Ascending aorta (tissue), 2 donors: ENCODE measurements around the gene EN2. TPM values are rescaled to one million over a fixed set of nuclear protein-coding genes. Genes with fewer than 3 reads are reported as not detected.

Experiments used
- DNase-seq, 2 donors: peaks; one replicate each; pipeline ENCODE4 v3.0.0-alpha.2; 2019; ENCODE audit warnings: low spot score in 2 of 2
- H3K27ac ChIP-seq, 2 donors: fragments of 200-600 bp; sonication (generic); one replicate each; pipeline ENCODE4 v1.5.1; 2016 to 2017; ENCODE audit warnings: mild to moderate bottlenecking in 1 of 2
- H3K27me3 ChIP-seq: fragments of 200-600 bp; sonication (generic); one replicate; pipeline ENCODE4 v1.5.1; 2017
- H3K36me3 ChIP-seq, 2 donors: fragments of 200-600 bp; sonication (generic); one replicate each; pipeline ENCODE4 v1.5.1; 2016
- H3K4me1 ChIP-seq, 2 donors: fragments of 200-600 bp; sonication (generic); one replicate each; pipeline ENCODE4 v1.5.1; 2016 to 2017; ENCODE audit warnings: mild to moderate bottlenecking in 1 of 2
- H3K4me3 ChIP-seq, 2 donors: fragments of 200-600 bp; sonication (generic); one replicate each; pipeline ENCODE4 v1.5.1; 2016 to 2017; ENCODE audit warnings: mild to moderate bottlenecking in 1 of 2
- H3K9me3 ChIP-seq, 2 donors: fragments of 200-600 bp; sonication (generic); one replicate each; pipeline ENCODE4 v1.5.1; 2016
- intact Hi-C: fragments of 100-400 bp; cut with DNase I; formaldehyde crosslinking; loops from one replicate; pipeline ENCODE4 v1.15.1; 2023
- total RNA-seq: library from RNA; depleted of rRNA; stranded (reverse); fragments of >200 nt; gene quantifications from one replicate; pipeline ENCODE4 v1.1.0, GENCODE V29; 2016
- TF ChIP-seq, protein P1 (sequence below), 3 experiments: fragments of 200-600 bp in 2 of 3; fragments of 450-650 bp in 1 of 3; sonication (generic) in 2 of 3; IDR thresholded peaks; one replicate each; pipeline ENCODE4 v1.5.1; 2016 to 2019; ENCODE audit warnings: antibody characterized with exemption in 3 of 3, mild to moderate bottlenecking in 1 of 3, moderate library complexity in 1 of 3

The EN2 gene
- total RNA-seq, 1 donor from 2014 or later = not detected

DNA sequence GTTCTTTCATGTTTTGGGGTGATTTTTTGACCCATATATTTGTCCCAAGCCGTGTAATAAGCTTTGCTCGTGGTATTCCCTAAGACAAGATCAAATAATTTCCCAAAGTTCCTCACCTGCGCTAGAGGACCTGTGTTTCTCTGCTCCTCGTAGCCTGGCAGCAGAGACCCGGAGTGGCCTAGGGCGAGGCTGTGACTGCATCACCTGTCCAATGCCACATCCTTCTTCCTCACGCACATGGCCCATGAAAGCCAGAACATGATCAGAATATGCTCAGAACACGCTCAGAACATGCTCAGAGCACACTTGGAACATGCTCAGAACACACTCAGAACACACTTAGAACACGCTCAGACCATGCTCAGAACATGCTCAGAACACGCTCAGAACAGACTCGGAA is 23.8 kb downstream of the EN2 start:
- Histone ChIP-seq H3K27ac (no peak overlapping the region), H3K27me3 (no peaks in the 10 kb centered on the region)
- peak in 1 of 2 donors; percentile 35 for DNase-seq

GRCh38 chr7:155482511-155483183 is 24.7 kb downstream of the EN2 start:
- Histone ChIP-seq H3K27me3 (no peaks in the 10 kb centered on the region), H3K4me3 (no peak overlapping the region), H3K9me3 (no peaks in the 10 kb centered on the region), H3K27ac (no peak overlapping the region), H3K4me1 (no peaks in the 10 kb centered on the region), H3K36me3 (no peaks in the 10 kb centered on the region)
- TF ChIP-seq, protein P1, sequence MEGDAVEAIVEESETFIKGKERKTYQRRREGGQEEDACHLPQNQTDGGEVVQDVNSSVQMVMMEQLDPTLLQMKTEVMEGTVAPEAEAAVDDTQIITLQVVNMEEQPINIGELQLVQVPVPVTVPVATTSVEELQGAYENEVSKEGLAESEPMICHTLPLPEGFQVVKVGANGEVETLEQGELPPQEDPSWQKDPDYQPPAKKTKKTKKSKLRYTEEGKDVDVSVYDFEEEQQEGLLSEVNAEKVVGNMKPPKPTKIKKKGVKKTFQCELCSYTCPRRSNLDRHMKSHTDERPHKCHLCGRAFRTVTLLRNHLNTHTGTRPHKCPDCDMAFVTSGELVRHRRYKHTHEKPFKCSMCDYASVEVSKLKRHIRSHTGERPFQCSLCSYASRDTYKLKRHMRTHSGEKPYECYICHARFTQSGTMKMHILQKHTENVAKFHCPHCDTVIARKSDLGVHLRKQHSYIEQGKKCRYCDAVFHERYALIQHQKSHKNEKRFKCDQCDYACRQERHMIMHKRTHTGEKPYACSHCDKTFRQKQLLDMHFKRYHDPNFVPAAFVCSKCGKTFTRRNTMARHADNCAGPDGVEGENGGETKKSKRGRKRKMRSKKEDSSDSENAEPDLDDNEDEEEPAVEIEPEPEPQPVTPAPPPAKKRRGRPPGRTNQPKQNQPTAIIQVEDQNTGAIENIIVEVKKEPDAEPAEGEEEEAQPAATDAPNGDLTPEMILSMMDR (IDR thresholded peaks at IDR 0.05) = no peak
- peak in 1 of 2 donors; percentile 40 for DNase-seq
- intact Hi-C loops = no loop called here

More for the DNA sequence above, 23.8 kb downstream of the EN2 start:
- no peaks in the 10 kb centered on the region for H3K9me3 ChIP-seq
- no peaks in the 10 kb centered on the region for H3K4me1 ChIP-seq
- intact Hi-C loops = no loop called here
- H3K36me3 ChIP-seq = no peaks in the 10 kb centered on the region
- TF ChIP-seq, protein P1 (IDR thresholded peaks at IDR 0.05) = no peak
- no peak overlapping the region for H3K4me3 ChIP-seq

DNA sequence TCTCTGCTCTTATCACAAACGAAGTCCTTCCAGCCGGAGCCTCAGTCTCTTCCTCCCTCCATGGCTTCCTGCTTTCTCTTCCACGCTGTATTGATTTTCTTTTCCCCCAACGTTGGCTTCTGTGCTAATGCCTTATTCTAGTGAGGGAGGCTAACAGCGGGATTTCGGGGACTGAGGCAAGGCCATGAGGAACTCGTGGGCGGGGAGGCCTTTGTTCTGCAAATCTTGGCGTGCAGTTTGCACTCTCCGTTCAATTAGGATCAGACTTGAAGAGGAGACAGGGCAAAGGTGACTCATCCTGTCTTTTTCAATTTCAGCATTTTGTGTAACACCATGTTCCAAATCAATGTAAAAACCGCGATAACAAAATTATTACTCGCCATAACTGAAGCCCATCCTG is 25.3 kb downstream of the EN2 start:
- H3K27me3 ChIP-seq = no peaks in the 10 kb centered on the region
- H3K36me3 ChIP-seq = no peaks in the 10 kb centered on the region
- TF ChIP-seq, protein P1 (IDR thresholded peaks at IDR 0.05) = no peak
- peak in 1 of 2 donors; percentile 2 for DNase-seq
- intact Hi-C loops = no loop called here
- H3K9me3 ChIP-seq = no peaks in the 10 kb centered on the region
- H3K4me3 ChIP-seq = no peak overlapping the region
- H3K27ac ChIP-seq = no peak overlapping the region
- no peaks in the 10 kb centered on the region for H3K4me1 ChIP-seq

GRCh38 chr7:155483868-155484325 is 26.0 kb downstream of the EN2 start:
- no peak overlapping the region for H3K4me3 ChIP-seq
- TF ChIP-seq, protein P1 (IDR thresholded peaks at IDR 0.05) = no peak

DNA sequence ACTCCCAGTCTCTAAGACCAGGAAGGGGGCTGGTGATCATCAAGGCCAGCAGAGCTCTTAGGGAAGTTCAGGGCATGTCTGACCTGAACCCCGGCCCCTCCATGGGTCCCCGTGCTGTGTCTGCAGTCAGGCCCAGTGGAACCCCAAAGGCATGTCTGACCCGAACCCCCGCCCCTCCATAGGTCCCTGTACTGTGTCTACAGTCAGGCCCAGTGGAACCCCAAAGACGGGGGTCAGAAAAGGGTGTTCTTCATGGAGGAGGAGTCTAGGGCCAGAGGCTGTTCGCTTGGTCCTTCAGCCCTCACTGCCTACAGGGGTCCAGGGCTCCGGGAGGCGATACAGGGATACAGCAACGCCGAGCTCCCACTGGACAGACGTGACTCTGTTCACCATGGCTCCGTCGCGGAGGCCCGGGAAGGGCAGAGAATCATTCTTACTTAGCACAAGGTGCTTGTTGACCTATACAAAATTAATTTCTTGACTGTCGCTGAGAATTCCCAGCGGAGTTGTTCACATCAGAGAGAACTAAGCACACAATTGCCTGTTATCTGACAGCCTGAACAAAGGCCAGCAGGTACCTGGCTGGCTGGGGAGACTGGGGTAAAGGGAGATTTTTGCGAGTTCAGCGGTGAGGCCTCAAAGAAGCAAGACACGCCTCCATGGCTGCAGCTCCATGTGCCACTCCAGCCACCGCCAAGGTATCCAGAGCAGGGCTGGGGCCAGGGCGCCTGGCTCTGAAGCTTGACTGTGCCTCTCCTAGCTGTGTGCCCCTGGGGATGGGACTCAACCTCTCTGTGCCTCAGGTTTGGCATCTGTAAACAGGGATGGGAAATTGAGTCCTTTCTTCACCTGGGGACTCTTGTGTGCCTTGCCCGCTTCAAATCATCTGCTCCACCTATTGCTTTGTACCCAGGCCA is 26.8 kb downstream of the EN2 start:
- no peaks in the 10 kb centered on the region for H3K36me3 ChIP-seq
- H3K4me1 ChIP-seq = no peaks in the 10 kb centered on the region
- DNase-seq = peak in 1 of 2 donors; percentile 54
- no peak overlapping the region for H3K27ac ChIP-seq
- H3K9me3 ChIP-seq = no peaks in the 10 kb centered on the region
- intact Hi-C loops = no loop called here
- H3K4me3 ChIP-seq = no peak overlapping the region
- TF ChIP-seq, protein P1 (IDR thresholded peaks at IDR 0.05) = no peak
- H3K27me3 ChIP-seq = no peaks in the 10 kb centered on the region

More at GRCh38 chr7:155483868-155484325, 26.0 kb downstream of the EN2 start:
- DNase-seq = peak in 1 of 2 donors; percentile 27
- intact Hi-C loops = no loop called here
- H3K27me3 ChIP-seq = no peaks in the 10 kb centered on the region
- H3K36me3 ChIP-seq = no peaks in the 10 kb centered on the region
- no peaks in the 10 kb centered on the region for H3K4me1 ChIP-seq
- H3K27ac ChIP-seq = no peak overlapping the region
- H3K9me3 ChIP-seq = no peaks in the 10 kb centered on the region
